Measurements from ENCODE around the gene PKNOX2. TPM values are rescaled to one million over a fixed set of nuclear protein-coding genes. Genes with fewer than 3 reads are reported as not detected.

The PKNOX2 gene
- total and polyA plus RNA-seq, 10 of the 15 experiments (the other 5 are each of a cell fraction or from before 2014, with no cell fraction given): not detected

GRCh38 chr11:125164091-125164421, 495 bp upstream of the PKNOX2 start:
- no peak for FAIRE-seq
- in situ Hi-C loops (cut with MboI): no loop called here
- Histone ChIP-seq H3K27ac (ENCODE audit: control insufficient read depth, insufficient read depth) (no peak overlapping the region), H3K27me3 (replicated peaks in 1 of 2; ENCODE audit: control insufficient read depth in 2 of 2, insufficient read depth in 2 of 2, low read length in 1 of 2) (peaks cover 21 to 33% of the 10 kb centered on the region in 2 experiments), H3K4me1 (ENCODE audit: control insufficient read depth, insufficient read depth, low read length) (no peaks in the 10 kb centered on the region; the same call in 1 of the 2 replicates), H3K4me3 (no peak overlapping the region), H3K9ac (ENCODE audit: control insufficient read depth, insufficient read depth, low read length) (no peak overlapping the region), H3K79me2 (ENCODE audit: control insufficient read depth, insufficient read depth, low read length) (no peaks in the 10 kb centered on the region), H3K36me3 (ENCODE audit: control insufficient read depth in 2 of 2, insufficient read depth in 2 of 2, low read length in 1 of 2) (no peaks in the 10 kb centered on the region), H2AFZ (ENCODE audit: control insufficient read depth, low read depth, low read length) (no peak overlapping the region), H3K4me2 (ENCODE audit: control insufficient read depth, insufficient read depth) (no peak overlapping the region), H3K9me3 (replicated peaks; ENCODE audit: control insufficient read depth, insufficient read depth, low read length) (no peaks in the 10 kb centered on the region), H4K20me1 (ENCODE audit: control insufficient read depth, insufficient read depth) (no peaks in the 10 kb centered on the region)
- SMC1A ChIA-PET (ENCODE audit: uncharacterized antibody, unreplicated experiment): no interaction called here
- RAD21 ChIA-PET (ENCODE audit: unreplicated experiment): no interaction called here
- WGBS (ENCODE audit: insufficient coverage, insufficient replicate concordance, low lambda C conversion rate, missing lambda C conversion rate): 15% methylated on average over 8 of the region's 8 CpGs
- no peak for DNase-seq (ENCODE audit: low read depth, low spot score)
- intact Hi-C loops (cut with micrococcal nuclease; ENCODE audit: unreplicated experiment): loop anchor here (5.0 kb wide), 1 partner anchor 183 kb away; no protein-coding TSS in a partner anchor
- TF ChIP-seq SUZ12 (IDR thresholded peaks at IDR 0.05; ENCODE audit: unreplicated experiment) (no peak), RAD21 (IDR thresholded peaks at IDR 0.05; ENCODE audit: insufficient read depth, low read depth, low read length) (no peak), NFXL1 (IDR thresholded peaks at IDR 0.05; ENCODE audit: borderline replicate concordance) (no peak), ZNF622 (IDR thresholded peaks at IDR 0.05) (no peak), MYC (IDR thresholded peaks at IDR 0.05; ENCODE audit: insufficient read depth, insufficient read length, insufficient replicate concordance, low read length, severe bottlenecking) (no peak), BACH1 (IDR thresholded peaks at IDR 0.05; ENCODE audit: borderline replicate concordance) (no peak), NR2F1 (conservative IDR thresholded peaks at IDR 0.05) (no peak), PAX8 (IDR thresholded peaks at IDR 0.05) (no peak), STAT1 (conservative IDR thresholded peaks at IDR 0.05) (no peak)
- no peak for ATAC-seq
- no TSS peak for BruUV-seq (replicated peaks)
- CTCF ChIA-PET: no interaction called here
- POLR2A ChIA-PET: no interaction called here

All from GM12878 (cell line).